ENCODE data around the gene THEM5.

- TF ChIP-seq EZH2phosphoT487 (IDR thresholded peaks at IDR 0.05; ENCODE audit: borderline replicate concordance, low read length) (no peak), CTCF (conservative IDR thresholded peaks at IDR 0.05; ENCODE audit: low read depth, low read length) (no peak)
These were observed 4.4 kb downstream of the THEM5 start for GRCh38 chr1:151849126-151849525.

All from PC-3 (cell line).